Measurements from ENCODE around the gene NEDD9. TPM values are rescaled to one million over a fixed set of nuclear protein-coding genes. Genes with fewer than 3 reads are reported as not detected.

The NEDD9 gene
- polyA plus RNA-seq, 4 donors, result 54.8 to 69.2 (median 67.2) TPM

DNA sequence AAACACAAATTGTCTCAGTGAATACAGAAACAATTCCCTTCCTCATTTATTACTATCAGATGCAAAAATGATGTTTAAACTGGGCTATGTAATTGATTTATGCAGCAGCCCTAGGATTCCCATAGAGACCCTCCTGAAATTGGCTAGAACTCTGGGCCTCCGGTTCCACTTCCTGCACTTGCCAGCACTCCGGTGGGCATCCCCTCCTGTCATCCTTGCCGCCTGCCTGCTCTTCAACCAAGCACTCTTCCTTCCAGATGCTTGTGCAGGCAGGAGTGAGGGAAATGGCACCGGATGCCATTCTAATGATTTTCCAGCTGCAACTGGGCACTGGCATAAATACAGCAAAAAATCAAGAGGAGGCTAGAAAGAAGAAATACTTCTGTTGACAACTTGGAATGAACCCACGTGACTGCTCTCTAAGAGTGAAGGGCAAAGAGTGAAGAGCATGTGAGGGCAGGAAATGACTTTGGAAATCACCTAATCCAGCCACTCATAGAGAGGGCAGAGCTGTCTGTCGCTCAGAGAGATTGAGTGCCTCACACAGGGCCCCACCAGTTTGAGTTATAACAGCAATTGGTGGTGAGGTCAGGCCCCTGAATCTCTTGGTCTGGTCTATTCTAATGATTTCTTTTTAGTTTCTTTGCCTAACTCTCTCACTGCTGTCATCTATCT, 3.7 kb upstream of the NEDD9 start:
- DNase-seq (ENCODE audit: low read depth in 4 of 4, low spot score in 2 of 4), result no peak

DNA sequence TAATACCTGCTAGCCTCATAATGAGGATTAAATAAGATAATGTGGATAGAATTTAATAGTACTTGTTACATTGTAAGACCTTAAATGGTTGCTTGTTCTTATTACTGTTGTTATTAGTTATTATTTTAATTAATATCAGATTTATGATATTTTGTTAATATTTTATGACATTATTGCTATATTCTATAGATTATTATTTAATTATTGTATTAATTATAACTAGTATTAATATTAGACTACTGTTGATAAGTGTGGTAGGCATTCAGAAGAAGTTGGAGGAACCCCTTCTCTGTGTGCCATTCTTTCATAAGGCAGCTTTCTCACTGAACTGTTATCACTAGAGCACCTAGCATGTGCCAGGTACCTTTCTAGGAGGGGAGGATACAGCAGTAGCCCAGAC, 2.6 kb upstream of the NEDD9 start:
- no peak for DNase-seq (ENCODE audit: low read depth in 4 of 4, low spot score in 2 of 4)

DNA sequence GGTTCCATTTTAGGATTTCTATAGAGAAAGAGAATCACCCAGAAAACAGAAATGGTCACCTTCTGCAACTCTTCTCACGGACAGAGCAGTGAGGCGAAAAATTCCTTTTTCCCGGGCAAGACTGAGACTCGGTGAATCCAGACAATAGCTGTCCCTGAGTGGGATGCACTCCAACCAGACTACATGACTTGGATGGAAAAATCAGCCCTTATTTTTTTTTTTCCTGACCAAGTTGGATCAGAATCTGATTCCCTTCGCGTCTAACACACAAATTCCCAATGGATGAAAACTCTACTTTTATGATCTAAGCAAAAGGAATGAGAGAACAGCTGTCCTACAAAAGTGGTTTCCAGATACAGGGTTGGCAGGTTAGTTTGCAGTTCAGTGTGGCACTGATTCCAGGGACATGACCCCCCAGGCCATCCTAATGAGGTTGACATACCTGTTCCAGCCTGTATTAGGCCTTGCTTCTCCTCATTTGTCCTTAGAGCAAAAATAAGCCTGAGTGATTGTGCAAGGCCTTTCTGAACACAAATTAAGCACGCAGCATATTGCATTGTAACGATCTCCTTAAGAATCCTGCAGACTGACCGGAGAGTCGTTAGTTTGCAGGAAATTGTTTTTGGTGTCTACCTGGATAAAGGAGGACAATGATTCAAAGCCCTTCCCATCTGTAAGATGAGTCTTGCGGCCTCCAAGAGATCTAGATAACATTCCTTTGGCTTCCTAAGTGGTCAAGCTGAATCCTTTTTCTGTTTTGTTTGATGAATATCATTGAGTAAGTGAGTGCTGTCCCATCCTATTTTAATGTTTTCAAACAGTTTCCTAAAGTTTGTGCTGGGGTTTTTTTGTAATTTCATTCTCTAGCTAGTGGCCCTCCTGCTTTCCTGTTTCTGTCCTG, 1.5 kb upstream of the NEDD9 start:
- no peak for DNase-seq (ENCODE audit: low read depth in 4 of 4, low spot score in 2 of 4)

DNA sequence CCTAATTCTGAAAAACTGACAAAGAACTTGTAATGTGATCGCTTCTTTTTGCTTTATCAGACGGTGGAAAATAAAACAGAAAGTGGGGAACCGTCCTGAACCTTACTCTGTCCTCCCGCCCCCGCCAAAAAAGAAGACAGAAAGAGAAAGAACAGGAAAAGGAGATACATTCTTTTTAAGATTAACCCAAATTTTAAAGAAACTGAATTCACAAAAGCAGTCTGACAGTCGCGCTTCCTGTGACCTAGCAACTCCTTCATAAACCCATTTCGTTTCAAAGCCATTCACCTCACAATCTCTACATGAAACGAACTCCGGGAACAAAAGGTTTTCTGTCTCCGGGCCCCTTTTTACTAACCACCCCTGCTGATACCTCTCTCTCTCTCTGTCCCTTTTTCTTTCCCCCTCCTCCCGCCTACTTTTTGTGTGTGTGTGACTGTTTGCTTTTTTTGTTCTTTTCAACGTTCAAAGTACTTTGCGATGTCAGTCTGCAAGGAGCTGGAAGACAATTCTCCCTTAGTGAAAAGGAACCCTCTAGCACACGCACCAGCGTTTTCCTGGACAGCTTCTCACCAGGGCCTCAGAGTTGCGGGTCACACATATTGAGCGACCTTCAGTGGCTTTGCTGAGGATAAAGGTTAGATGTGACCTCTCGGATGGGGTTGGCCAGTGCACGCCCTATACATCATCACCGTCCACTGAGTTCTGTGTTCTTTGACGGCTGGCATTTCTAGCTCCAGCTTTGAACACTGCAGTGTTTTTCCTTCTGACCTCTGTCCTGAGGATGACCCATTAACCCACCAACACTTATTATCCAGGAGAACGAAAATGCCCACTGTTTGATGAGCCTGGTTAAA, 530 bp upstream of the NEDD9 start:
- DNase-seq (ENCODE audit: low read depth in 4 of 4, low spot score in 2 of 4), result no peak

DNA sequence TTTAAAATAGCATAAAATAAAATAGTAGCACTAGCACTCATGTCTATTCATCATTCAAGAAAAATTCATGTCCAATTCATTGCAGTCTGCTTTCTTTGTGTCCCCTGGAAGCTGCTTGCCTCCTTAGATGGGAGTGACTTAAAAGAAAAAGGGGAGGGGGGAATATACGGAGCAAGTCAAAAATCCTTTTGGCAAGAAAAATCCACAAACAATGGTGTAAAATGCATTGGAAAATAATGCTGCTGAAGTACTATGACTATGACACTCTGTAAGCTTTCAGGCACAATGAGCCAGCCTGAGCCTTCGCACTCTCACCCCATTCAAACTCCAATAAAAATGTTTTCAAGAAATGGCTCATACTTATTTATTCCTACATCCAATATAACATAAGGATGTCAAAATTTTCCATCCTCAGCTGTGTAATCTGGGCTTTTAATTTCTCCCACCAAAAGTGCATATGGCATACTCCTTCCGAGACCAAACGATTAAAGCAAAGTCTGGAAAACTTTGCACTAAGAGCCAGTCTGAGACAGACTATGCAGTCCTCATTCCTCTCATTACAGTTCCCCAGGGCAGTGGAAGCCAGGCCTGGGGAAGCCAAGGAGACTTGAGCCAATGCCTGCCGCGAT, 790 bp downstream of the NEDD9 start:
- DNase-seq (ENCODE audit: low read depth in 4 of 4, low spot score in 2 of 4), result no peak

DNA sequence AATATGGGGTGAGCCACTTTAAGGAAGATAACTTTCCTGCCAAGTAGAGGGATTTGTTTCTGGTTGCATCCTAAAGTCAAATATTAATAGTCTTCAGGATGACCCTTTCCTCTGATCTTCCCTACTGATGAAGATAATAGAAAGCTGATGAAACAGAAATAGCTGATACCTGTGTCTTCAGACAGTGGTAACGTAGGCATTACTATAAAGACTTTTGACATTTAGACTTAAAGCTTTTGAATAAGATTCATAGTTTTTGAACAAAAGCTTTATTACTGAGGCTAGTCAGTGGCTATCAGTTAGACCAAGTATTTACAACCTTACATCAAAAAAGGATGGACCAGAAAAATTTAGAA, 1.4 kb downstream of the NEDD9 start:
- DNase-seq (ENCODE audit: low read depth in 4 of 4, low spot score in 2 of 4), result no peak

DNA sequence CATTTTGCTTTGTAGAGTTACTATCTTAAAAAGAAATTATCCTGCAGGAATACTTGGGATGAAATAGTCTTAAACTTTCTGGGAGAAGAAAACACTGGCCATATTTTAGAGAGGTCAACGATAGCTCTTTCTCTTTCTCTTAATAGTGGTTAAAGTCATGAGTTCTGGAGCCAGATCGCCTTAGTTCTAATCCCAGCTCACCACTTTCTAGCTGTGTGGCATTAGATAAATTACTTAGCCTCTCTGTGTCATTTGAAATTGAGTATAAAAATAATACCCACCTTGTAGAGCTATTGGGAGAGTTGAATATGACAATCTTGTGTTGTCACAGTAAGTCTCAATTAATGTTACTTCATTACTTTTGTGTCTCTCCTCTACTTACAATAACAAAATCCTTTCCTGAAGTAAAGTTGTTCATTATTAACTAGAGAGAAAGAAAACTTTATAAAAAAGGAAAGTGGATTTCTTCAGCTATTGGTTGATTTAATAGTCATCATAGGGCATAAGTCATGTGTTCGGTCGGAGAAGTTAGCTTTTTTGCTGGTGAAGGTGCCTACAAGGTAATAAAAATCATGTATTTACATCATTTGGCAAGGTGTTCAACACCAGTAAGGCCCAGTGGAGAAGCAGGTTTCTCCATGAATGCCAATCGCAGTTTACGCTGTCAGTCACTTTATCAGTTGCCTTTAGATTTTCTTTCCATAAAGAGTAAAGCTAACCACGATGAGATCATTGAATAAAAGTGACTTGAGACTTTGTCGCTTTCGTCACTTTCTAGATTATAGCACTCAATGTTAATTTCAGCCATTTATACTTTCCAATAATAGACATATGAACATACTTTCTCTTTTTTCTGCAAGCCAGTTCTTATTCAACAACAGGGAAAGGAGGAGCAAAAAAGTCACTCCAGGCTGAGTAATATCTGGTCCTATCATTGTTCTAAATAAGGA, 2.0 kb downstream of the NEDD9 start:
- no peak for DNase-seq (ENCODE audit: low read depth in 4 of 4, low spot score in 2 of 4)

DNA sequence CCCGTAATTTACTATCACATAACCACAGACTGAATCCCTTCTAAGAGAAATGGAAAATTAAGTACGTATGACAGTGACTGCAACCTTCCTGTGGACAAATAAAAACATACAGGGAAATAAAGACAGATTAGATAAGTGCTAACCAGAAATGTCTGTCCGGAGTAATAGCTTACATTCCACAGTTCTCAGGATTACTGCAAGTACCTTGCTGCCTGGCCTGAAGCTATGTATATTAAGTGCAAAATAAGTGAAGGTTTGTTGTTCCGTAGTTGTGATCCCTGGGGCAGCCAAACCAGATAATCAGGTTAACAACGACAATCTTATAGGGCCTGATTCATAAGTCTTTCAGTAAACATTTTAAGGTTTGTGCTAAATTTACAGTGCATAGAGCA, 2.8 kb downstream of the NEDD9 start:
- DNase-seq (ENCODE audit: low read depth in 4 of 4, low spot score in 2 of 4), result no peak

DNA sequence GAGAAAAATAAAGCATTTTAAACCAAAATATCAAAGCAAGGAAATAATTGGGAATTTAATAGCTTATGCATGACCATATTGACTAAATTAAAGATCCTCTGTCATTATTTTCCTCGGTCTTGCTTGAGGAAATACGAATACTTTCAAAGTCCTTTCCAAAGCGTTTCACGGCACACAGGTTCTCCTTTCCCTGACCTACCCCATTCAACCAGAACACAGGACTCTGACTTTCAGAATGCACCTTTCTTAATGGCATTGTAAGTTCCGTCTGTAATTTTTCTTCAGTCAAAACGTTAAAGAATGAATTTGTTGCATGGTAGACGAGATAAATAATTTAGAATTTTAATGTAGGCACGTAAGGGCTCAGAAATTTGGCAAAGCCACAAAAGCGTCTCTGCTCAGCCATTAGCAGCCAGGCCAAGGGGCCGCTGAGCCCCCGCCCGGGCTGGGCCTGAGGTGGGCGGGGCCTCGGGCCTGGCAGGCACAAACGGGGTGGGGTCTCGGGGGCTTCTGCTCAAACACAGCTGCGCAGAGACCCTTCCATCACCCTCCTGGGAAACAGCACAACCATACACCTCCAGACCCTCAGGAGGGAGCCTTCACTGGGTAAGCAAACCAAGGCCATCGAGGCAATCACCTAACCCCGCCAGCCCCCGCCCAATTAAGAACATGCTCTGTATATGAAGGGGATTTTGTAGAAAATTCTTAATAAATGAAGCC, 3.4 kb downstream of the NEDD9 start:
- DNase-seq (ENCODE audit: low read depth in 4 of 4, low spot score in 2 of 4), result no peak

DNA sequence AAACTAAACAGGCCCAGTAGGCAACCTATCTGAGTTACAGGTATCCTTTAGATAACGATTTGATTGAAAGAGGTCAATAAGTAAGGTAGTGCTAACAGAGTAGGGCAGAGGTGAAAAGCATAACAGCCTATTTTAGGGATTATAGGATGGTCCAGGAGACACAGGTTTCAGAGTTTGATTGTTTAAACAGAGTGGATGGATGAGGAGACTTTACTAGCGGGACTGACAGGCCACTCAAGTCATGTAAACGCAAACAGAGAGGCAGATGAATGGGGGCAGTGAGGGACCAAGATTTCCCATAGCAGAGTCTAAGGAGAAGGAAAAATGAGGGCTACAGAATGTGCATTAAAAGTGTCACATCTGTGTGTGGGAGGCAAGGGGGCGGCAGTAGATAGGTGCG, 4.8 kb downstream of the NEDD9 start:
- no peak for DNase-seq (ENCODE audit: low read depth in 4 of 4, low spot score in 2 of 4)

DNA sequence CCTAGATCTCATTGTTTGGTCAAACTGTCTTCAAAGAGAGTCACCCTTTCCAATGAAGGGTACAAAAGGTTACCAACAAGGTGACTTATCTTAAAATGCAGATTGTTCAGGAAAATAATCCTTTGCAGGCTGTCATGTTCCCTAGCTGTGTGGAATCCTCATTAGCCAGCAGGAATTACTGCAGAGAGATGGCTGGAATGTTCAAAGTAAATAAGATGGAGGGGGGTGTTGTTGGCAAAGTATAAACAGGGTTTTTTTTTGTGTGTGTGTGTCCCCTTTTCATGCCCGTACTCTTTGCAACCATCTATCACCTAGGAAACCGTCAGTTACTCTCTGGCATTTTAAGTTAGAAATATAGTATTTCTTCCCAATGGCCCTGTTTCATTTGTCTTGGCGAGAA, 6.5 kb downstream of the NEDD9 start:
- DNase-seq (ENCODE audit: low read depth in 4 of 4, low spot score in 2 of 4), result no peak

DNA sequence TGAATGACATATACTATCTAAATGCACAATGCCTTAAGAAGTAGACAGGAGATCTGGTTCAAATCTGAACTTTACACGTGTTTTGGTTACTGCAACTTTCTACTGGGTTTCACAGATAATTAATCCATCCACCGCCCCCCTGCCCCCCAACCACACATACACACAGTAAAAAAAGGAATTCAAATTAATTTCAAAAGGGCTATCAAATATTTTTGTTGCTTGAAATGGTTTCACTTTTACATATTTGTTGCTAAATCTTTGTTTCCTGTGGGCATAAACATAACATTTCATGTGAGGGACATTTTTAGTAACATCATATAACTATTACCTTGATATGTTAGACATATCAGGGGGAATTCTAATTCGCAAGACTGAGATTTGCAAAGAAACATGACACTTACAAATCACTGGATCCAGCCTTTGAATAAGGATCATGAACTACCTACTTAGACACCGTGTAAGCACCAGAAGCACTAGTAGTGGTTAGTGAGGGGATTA, 7.5 kb downstream of the NEDD9 start:
- no peak for DNase-seq (ENCODE audit: low read depth in 4 of 4, low spot score in 2 of 4)

DNA sequence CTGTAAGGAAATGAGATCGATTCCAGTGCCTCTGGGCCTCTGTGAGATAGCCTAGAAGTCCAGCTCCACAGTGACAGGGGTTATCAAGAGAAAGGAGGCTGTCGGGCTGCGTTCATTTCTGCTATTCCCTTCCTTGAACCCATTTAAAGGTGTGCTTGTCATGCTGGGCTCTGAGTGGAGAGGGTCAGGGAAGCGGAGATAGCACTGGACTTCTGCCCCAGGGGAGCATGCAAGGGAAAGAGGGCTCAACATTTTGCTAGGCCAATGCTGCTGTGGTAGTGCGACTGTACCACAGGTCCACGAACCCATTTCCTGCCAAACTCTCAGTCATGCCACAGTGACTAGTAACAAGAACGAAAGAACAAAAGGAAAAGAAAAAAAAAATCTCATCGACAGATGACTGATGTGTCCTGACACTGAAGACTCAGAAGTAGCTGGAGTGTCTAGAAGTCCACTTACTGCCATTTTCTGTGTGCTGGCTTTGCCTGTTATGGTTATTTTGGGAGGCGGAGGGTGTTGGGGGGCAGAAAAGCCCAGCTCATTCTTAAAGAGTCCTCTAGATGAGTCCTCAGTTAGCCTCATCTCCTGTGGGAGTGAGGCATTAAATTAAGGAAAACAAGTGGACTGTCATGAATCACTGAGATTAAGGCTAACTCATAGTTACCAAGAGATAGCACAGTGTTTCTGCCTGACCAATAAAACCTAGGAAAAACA, 8.1 kb downstream of the NEDD9 start:
- no peak for DNase-seq (ENCODE audit: low read depth in 4 of 4, low spot score in 2 of 4)

DNA sequence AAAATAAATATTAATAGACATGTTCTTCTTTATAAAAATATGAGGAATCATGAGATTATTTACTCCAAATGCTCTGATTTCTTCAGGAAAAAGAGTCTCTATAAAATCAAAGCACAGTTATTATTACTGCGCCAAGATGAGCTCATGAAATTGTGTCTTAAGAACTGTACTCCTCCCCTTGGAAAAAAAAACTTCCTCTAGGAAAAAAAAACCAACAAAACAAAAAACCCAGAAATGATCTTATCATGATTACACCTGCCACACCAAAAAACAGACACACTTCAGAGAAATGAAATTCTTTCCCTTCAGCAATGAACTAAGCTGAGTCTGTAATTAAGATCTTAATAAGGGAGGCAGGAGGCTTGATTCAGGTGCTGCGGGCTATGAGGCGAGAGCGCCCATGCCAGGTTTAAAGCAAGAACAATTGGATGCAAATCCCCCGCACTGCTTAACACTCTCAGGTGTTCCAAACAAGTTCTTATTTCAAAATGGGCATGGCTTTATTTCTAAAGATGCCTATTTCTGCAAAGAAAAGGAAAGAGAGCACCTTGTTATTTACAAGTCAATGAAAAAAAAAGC, 9.1 kb downstream of the NEDD9 start:
- no peak for DNase-seq (ENCODE audit: low read depth in 4 of 4, low spot score in 2 of 4)

DNA sequence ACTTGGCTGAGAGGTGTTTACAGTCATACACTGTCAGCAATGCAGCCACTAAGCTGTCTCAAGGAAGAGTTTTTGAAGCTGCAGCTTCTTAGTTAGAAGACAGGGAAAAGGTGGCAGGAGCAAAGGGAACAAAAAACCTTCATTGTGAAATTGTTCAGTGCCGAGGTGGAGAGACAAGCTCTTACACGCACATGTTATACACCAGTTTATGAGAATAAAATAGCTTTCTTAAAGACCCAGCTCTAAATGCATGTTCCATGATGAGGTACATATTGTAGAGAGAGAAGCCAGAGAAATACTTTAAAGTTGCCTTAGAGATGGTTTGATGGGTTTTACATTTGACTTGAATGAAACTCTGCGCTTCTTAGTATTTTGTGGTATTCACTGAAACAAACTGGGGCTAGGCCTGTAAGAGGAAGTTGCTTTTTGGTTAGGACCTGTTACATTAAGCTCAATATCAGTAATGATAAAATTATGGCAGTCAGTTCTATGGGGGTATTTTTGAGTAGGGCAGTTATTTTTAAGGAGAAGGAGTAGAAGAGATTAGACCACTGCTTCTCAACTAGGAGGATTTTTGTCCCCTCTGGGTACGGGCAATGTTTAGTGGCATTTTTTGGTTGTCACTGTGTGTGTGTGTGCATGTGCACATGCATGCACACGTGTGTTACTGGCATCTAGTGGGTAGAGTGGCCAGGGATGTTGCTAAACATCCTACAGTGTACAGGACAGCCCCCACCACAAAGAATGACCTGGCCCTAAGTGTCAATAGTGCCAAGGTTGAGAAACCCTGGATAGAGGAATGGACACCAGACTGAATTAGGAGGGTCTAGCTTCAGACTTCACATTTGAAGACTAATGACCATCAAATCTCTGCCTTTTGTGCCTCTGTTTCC, 9.8 kb downstream of the NEDD9 start:
- DNase-seq (ENCODE audit: low read depth in 4 of 4, low spot score in 2 of 4), result no peak

DNA sequence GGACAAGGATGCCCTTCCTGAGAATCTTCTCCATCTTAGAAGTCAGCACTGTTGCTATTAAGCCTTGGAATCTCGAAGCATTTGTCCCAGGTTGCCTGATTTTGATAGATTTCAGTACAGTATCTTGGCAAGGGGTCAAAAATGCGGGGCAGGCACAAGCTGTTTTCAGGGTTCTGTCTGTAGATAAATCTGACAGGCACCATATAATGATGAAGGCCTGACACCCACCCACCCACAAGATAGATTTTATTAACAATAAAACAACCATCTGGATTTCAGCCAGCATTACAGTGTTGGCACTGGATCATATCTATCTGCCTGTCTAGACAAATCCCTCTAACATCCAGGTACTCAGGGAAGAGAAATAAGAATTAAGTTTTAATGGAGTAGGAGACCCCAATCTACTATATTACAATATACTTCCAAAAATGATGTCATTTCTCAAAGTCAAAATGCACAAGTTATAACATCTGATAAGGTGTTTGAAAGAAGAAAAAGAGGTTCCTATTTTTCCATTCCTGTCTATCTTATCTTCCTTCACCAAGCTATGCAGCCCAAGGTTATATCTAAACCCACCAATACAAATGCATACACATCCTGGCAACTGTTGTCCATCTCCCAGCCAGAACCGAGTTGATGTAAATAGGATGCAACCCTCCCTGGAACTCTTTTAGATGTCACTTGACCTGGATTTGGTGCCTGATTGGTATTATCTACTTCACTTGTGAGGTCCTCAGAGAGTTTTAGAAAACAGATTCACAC, 10.7 kb downstream of the NEDD9 start:
- no peak for DNase-seq (ENCODE audit: low read depth in 4 of 4, low spot score in 2 of 4)

Measured in left renal cortex interstitium (tissue), 4 donors.